ENCODE measurements around the gene TMF1.

DNA sequence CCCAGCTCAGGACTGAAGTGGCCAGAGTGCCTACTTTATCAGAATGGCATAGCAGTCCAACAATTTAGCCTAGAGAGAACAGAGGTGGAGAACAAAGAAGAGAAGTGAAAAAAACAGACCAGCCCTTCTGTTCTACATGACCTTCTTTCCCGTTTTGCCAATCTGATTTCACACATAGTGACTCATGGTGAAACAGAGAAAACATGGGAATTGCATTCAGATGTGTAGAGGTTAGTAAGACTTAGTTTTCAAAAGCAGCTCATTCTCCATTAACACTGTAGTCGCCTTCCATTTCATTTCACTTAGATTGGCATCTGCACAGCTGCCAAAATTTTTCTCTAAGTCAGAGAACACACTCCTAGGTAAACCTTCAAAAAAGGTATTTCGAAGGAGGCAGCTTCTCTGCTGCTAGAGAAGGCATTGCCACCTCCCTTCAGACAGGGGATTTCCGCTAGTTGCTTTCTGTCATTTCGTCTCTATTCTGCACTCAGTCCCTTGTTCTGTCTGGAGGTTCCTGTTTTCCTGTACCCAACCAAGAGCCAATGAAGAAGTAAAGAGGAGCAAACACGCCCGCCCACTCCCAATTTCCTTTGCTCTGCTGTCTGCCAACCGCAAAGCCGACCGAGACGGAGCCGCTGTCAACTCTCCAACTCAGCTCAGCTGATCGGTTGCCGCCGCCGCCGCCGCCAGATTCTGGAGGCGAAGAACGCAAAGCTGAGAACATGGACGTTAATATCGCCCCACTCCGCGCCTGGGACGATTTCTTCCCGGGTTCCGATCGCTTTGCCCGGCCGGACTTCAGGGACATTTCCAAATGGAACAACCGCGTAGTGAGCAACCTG lies 32.4 kb upstream of the TMF1 start, which contains the start of gene ARL6IP5:
- TF ChIP-seq POLR2A (IDR thresholded peaks at IDR 0.05): peak; percentile 33 to 88
- TF ChIP-seq, protein P1, sequence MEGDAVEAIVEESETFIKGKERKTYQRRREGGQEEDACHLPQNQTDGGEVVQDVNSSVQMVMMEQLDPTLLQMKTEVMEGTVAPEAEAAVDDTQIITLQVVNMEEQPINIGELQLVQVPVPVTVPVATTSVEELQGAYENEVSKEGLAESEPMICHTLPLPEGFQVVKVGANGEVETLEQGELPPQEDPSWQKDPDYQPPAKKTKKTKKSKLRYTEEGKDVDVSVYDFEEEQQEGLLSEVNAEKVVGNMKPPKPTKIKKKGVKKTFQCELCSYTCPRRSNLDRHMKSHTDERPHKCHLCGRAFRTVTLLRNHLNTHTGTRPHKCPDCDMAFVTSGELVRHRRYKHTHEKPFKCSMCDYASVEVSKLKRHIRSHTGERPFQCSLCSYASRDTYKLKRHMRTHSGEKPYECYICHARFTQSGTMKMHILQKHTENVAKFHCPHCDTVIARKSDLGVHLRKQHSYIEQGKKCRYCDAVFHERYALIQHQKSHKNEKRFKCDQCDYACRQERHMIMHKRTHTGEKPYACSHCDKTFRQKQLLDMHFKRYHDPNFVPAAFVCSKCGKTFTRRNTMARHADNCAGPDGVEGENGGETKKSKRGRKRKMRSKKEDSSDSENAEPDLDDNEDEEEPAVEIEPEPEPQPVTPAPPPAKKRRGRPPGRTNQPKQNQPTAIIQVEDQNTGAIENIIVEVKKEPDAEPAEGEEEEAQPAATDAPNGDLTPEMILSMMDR (IDR thresholded peaks at IDR 0.05): no peak

Measured in adrenal gland (tissue), 5 donors.